ENCODE measurements around the gene CNGB1. TPM values are rescaled to one million over a fixed set of nuclear protein-coding genes. Genes with fewer than 3 reads are reported as not detected.

The CNGB1 gene
- polyA plus RNA-seq, 1 donor from 2014 or later, result 20.7 TPM

DNA sequence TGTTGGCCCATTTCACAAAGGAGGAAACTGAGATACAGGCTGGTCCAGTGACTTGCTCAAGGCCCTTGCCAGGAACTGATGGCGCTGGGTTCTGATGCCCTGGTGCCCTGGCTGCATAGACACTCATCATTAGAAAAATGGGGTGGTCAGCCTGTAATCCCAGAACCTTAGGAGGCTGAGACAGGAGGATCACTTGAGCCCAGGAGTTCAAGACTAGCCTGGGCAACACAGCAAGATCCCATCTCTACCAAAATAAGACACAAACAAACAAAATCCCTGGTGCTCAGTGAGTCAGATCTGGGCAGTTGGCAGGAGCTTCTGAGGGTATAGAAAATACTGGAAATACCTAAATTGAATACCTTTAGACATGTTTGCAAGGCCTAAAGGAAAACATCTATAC lies 127.5 kb downstream of the CNGB1 start:
- H3K36me3 ChIP-seq (ENCODE audit: insufficient read depth, low read length), result no peaks in the 10 kb centered on the region
- H3K9me3 ChIP-seq (ENCODE audit: low read length), result no peaks in the 10 kb centered on the region
- peaks cover 4% of the 10 kb centered on the region for H3K27me3 ChIP-seq (ENCODE audit: insufficient read depth, low read depth, low read length)
- no peak overlapping the region for H3K4me3 ChIP-seq (ENCODE audit: low read length)
- H3K79me2 ChIP-seq (replicated peaks; ENCODE audit: insufficient read depth, low read length), result no peaks in the 10 kb centered on the region
- TF ChIP-seq EZH2 (IDR thresholded peaks at IDR 0.05; ENCODE audit: borderline replicate concordance, insufficient read depth, low read length, poor library complexity, severe bottlenecking) (no peak), EP300 (conservative IDR thresholded peaks at IDR 0.05; ENCODE audit: poor library complexity, severe bottlenecking) (no peak), RAD21 (conservative IDR thresholded peaks at IDR 0.05) (no peak), TAF1 (IDR thresholded peaks at IDR 0.05; ENCODE audit: low read depth) (no peak), POLR2AphosphoS5 (IDR thresholded peaks at IDR 0.05) (no peak), SMC3 (conservative IDR thresholded peaks at IDR 0.05; ENCODE audit: poor library complexity) (no peak), MXI1 (conservative IDR thresholded peaks at IDR 0.05; ENCODE audit: poor library complexity, severe bottlenecking) (no peak)
- TF ChIP-seq, protein P1, sequence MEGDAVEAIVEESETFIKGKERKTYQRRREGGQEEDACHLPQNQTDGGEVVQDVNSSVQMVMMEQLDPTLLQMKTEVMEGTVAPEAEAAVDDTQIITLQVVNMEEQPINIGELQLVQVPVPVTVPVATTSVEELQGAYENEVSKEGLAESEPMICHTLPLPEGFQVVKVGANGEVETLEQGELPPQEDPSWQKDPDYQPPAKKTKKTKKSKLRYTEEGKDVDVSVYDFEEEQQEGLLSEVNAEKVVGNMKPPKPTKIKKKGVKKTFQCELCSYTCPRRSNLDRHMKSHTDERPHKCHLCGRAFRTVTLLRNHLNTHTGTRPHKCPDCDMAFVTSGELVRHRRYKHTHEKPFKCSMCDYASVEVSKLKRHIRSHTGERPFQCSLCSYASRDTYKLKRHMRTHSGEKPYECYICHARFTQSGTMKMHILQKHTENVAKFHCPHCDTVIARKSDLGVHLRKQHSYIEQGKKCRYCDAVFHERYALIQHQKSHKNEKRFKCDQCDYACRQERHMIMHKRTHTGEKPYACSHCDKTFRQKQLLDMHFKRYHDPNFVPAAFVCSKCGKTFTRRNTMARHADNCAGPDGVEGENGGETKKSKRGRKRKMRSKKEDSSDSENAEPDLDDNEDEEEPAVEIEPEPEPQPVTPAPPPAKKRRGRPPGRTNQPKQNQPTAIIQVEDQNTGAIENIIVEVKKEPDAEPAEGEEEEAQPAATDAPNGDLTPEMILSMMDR (IDR thresholded peaks at IDR 0.05; ENCODE audit: poor library complexity, severe bottlenecking), result no peak
- TF ChIP-seq, protein P2, sequence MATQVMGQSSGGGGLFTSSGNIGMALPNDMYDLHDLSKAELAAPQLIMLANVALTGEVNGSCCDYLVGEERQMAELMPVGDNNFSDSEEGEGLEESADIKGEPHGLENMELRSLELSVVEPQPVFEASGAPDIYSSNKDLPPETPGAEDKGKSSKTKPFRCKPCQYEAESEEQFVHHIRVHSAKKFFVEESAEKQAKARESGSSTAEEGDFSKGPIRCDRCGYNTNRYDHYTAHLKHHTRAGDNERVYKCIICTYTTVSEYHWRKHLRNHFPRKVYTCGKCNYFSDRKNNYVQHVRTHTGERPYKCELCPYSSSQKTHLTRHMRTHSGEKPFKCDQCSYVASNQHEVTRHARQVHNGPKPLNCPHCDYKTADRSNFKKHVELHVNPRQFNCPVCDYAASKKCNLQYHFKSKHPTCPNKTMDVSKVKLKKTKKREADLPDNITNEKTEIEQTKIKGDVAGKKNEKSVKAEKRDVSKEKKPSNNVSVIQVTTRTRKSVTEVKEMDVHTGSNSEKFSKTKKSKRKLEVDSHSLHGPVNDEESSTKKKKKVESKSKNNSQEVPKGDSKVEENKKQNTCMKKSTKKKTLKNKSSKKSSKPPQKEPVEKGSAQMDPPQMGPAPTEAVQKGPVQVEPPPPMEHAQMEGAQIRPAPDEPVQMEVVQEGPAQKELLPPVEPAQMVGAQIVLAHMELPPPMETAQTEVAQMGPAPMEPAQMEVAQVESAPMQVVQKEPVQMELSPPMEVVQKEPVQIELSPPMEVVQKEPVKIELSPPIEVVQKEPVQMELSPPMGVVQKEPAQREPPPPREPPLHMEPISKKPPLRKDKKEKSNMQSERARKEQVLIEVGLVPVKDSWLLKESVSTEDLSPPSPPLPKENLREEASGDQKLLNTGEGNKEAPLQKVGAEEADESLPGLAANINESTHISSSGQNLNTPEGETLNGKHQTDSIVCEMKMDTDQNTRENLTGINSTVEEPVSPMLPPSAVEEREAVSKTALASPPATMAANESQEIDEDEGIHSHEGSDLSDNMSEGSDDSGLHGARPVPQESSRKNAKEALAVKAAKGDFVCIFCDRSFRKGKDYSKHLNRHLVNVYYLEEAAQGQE (IDR thresholded peaks at IDR 0.05; ENCODE audit: borderline replicate concordance), result no peak
- no peaks in the 10 kb centered on the region for H4K20me1 ChIP-seq (ENCODE audit: insufficient read depth)
- H3K27ac ChIP-seq (ENCODE audit: low read length), result no peak overlapping the region
- H2AFZ ChIP-seq (ENCODE audit: low read depth, low read length), result no peak overlapping the region
- no peak overlapping the region for H3K4me2 ChIP-seq (ENCODE audit: low read length)
- no peaks in the 10 kb centered on the region for H3K9me2 ChIP-seq (ENCODE audit: insufficient read depth, low read length)
- no peaks in the 10 kb centered on the region for H3F3A ChIP-seq (ENCODE audit: insufficient read depth, low read length, poor library complexity, severe bottlenecking)
- no peak overlapping the region for H3K9ac ChIP-seq (ENCODE audit: low read length)

DNA sequence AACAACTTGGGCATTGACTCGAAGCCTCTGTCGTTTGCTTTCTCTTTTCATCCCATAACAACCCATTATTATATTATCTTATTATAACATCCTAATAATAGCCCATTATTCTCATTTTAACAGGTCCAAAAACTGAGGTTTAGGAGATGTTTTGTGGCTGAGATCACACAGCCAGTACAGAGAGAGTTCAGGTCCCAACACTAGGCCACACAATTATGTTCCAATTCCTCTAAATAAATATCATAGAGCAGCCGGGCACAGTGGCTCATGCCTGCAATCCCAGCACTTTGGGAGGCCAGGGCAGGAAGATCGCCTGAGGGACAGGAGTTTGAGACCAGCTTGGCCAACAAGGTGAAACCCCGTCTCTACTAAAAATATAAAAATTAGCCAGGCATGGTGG lies 128.3 kb downstream of the CNGB1 start:
- Histone ChIP-seq H2AFZ (ENCODE audit: low read depth, low read length) (no peak overlapping the region), H3K79me2 (replicated peaks; ENCODE audit: insufficient read depth, low read length) (no peaks in the 10 kb centered on the region), H3K4me2 (ENCODE audit: low read length) (no peak overlapping the region), H3K9me3 (ENCODE audit: low read length) (no peaks in the 10 kb centered on the region), H3K9ac (ENCODE audit: low read length) (no peak overlapping the region), H3K36me3 (ENCODE audit: insufficient read depth, low read length) (no peaks in the 10 kb centered on the region), H3K4me3 (ENCODE audit: low read length) (no peak overlapping the region), H3K9me2 (ENCODE audit: insufficient read depth, low read length) (no peaks in the 10 kb centered on the region), H3K27me3 (ENCODE audit: insufficient read depth, low read depth, low read length) (peaks cover 4% of the 10 kb centered on the region), H3K27ac (ENCODE audit: low read length) (no peak overlapping the region), H4K20me1 (ENCODE audit: insufficient read depth) (no peaks in the 10 kb centered on the region), H3F3A (ENCODE audit: insufficient read depth, low read length, poor library complexity, severe bottlenecking) (no peaks in the 10 kb centered on the region)
- no peak for TF ChIP-seq MXI1 (conservative IDR thresholded peaks at IDR 0.05; ENCODE audit: poor library complexity, severe bottlenecking)
- no peak for TF ChIP-seq EZH2 (IDR thresholded peaks at IDR 0.05; ENCODE audit: borderline replicate concordance, insufficient read depth, low read length, poor library complexity, severe bottlenecking)
- no peak for TF ChIP-seq TAF1 (IDR thresholded peaks at IDR 0.05; ENCODE audit: low read depth)
- TF ChIP-seq, protein P2 (IDR thresholded peaks at IDR 0.05; ENCODE audit: borderline replicate concordance), result no peak
- no peak for TF ChIP-seq EP300 (conservative IDR thresholded peaks at IDR 0.05; ENCODE audit: poor library complexity, severe bottlenecking)
- no peak for TF ChIP-seq RAD21 (conservative IDR thresholded peaks at IDR 0.05)
- no peak for TF ChIP-seq SMC3 (conservative IDR thresholded peaks at IDR 0.05; ENCODE audit: poor library complexity)
- TF ChIP-seq, protein P1 (IDR thresholded peaks at IDR 0.05; ENCODE audit: poor library complexity, severe bottlenecking), result no peak
- no peak for TF ChIP-seq POLR2AphosphoS5 (IDR thresholded peaks at IDR 0.05)

Measured in neural cell (in vitro differentiated cells).